Cardiac fibroblast (primary cell): ENCODE data around the gene BTN3A1.
"Not testable (repeated sequence)": the region's sequence is repeated elsewhere in the genome, so short reads cannot be mapped to it uniquely, and the experiment has no call there.

ENCODE experiments used
- DNase-seq, 2 donors: peaks; one replicate each; pipeline versions ENCODE4 v3.0.0 to v3.0.0-alpha.2; 2010; ENCODE audit warnings: low read depth in 2 of 2
- H3K4me3 ChIP-seq, 2 donors: replicated peaks in 1 of 2; 1 replicate in 1 of 2; 2 replicates in 1 of 2; pipeline ENCODE4 v1.5.1; 2011; ENCODE audit warnings: low read depth in 2 of 2, low read length in 2 of 2, mild to moderate bottlenecking in 2 of 2, moderate library complexity in 1 of 2
- TF ChIP-seq, protein P1 (sequence below): IDR thresholded peaks from one replicate; pipeline ENCODE4 v1.5.1; 2011; ENCODE audit warnings: low read depth, mild to moderate bottlenecking, low read length, inconsistent platforms

BTN3A1 gene

DNA sequence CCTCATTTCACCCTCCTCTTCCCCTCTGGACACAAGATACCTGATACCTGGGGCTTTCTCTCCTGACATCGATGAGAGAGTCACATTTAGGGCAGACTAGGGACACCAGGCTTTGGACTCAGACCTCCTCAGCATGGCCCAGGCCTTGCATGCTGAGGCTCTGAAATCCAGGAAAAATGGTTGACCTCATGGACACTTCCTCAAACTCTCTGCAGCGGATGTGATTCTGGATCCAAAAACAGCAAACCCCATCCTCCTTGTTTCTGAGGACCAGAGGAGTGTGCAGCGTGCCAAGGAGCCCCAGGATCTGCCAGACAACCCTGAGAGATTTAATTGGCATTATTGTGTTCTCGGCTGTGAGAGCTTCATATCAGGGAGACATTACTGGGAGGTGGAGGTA, 10.9 kb downstream of the BTN3A1 start:
- no peak overlapping the region for H3K4me3 ChIP-seq
- DNase-seq = no peak
- TF ChIP-seq, protein P1, sequence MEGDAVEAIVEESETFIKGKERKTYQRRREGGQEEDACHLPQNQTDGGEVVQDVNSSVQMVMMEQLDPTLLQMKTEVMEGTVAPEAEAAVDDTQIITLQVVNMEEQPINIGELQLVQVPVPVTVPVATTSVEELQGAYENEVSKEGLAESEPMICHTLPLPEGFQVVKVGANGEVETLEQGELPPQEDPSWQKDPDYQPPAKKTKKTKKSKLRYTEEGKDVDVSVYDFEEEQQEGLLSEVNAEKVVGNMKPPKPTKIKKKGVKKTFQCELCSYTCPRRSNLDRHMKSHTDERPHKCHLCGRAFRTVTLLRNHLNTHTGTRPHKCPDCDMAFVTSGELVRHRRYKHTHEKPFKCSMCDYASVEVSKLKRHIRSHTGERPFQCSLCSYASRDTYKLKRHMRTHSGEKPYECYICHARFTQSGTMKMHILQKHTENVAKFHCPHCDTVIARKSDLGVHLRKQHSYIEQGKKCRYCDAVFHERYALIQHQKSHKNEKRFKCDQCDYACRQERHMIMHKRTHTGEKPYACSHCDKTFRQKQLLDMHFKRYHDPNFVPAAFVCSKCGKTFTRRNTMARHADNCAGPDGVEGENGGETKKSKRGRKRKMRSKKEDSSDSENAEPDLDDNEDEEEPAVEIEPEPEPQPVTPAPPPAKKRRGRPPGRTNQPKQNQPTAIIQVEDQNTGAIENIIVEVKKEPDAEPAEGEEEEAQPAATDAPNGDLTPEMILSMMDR = no peak

GRCh38 chr6:26414281-26414680, 12.2 kb downstream of the BTN3A1 start:
- TF ChIP-seq, protein P1 = no peak
- no peak for DNase-seq
- H3K4me3 ChIP-seq = no peak overlapping the region

DNA sequence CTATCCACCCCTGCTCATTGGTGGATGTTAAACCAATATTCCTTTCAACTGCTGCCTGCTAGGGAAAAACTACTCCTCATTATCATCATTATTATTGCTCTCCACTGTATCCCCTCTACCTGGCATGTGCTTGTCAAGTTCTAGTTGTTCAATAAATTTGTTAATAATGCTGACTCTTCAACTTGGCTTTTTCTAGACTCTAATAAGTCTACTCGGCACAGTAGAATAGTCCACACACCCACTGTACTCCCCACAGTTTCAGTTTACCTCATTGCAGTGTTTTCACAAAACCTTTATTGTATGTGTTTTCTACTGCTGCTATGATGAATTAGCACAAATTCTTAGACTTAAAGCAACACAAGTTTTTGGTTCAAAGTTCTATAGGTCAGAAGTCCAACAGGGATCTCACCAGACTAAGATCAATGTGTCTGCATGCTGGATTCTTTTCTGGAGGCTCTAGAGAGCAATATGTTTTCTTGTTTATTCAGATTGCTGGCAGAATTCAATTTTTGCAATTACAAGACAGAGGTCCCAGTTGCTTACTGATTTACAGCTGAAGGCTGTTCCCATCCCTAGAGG, 13.1 kb downstream of the BTN3A1 start:
- no peak overlapping the region for H3K4me3 ChIP-seq
- no peak for DNase-seq
- TF ChIP-seq, protein P1 = no peak

GRCh38 chr6:26415791-26416190, 13.7 kb downstream of the BTN3A1 start:
- DNase-seq = peak in 1 of 2 donors; percentile 15
- TF ChIP-seq, protein P1 = no peak
- no peak overlapping the region for H3K4me3 ChIP-seq

DNA sequence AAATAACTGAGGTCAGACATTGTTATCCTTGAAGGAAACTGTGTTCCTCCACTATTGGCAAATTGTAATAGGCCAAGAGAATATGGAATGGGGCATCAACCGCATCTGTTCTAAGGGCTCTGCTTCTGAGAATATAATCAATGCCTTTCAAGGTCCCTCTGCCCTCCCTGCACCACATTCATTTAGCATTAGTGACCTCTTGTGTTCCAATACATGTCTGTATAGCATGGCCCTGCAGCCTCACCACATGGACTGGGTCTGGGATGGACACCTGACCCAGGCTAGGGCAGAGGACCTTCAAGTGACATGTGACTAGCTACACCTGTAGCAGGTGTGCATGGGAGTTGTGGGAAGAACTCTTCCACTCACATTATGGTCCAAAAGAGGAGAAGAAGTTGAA, 14.2 kb downstream of the BTN3A1 start:
- TF ChIP-seq, protein P1 = no peak
- no peak for DNase-seq
- H3K4me3 ChIP-seq = no peak overlapping the region

DNA sequence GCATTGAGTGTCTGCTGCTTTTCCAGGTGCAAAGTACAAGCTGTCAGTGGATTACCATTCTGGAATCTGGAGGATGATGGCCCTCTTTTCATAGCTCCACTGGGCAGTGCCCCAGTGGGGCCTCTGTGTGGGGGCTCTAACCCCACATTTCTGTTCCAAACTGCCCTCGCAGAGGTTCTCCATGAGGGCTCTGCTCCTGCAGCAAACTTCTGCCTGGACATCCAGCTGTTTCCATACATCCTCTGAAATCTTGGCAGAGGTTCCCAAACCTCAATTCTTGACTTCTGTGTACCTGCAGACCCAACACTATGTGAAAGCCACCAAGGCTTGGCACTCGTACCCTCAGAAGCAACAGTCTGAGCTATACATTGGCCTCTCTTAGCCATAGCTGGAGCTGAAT, 16.0 kb downstream of the BTN3A1 start:
- DNase-seq, H3K4me3 ChIP-seq: not testable (repeated sequence)

GRCh38 chr6:26418795-26419194, 16.7 kb downstream of the BTN3A1 start:
- H3K4me3 ChIP-seq, DNase-seq: not testable (repeated sequence)

GRCh38 chr6:26420688-26421171, 18.7 kb downstream of the BTN3A1 start:
- H3K4me3 ChIP-seq = peak overlapping the region in 1 of 2 donors; percentile 40
- TF ChIP-seq, protein P1 = peak; percentile 56
- peak; percentile 46 to 52 for DNase-seq
